ENCODE data around the gene NSMCE4A.

The NSMCE4A gene

GRCh38 chr10:122021379-122021778 is 46.4 kb upstream of the NSMCE4A start:
- H3K36me3 ChIP-seq (replicated peaks; ENCODE audit: insufficient read depth, low read length) = no peaks in the 10 kb centered on the region
- no peak overlapping the region for H3K4me3 ChIP-seq (ENCODE audit: low read length)
- no peak overlapping the region for H3K27ac ChIP-seq (ENCODE audit: low read length)
- no peaks in the 10 kb centered on the region for H3K79me2 ChIP-seq (ENCODE audit: low read length)
- no peak for DNase-seq
- no peak overlapping the region for H3K9ac ChIP-seq (ENCODE audit: low read length)
- peaks cover 6% of the 10 kb centered on the region for H3F3A ChIP-seq (ENCODE audit: insufficient read depth, low read length)
- no peak overlapping the region for H3K4me2 ChIP-seq (ENCODE audit: low read depth, low read length)
- 0 out of 2 replicates have a peak, but pooled peaks cover 3% of the 10 kb centered on the region for H3K4me1 ChIP-seq (ENCODE audit: low read length)
- no peaks in the 10 kb centered on the region for H3K9me2 ChIP-seq (replicated peaks; ENCODE audit: insufficient read depth, low read length)
- no peaks in the 10 kb centered on the region for H4K20me1 ChIP-seq (ENCODE audit: insufficient read depth, low read length)
- H3K27me3 ChIP-seq (replicated peaks; ENCODE audit: insufficient read depth, low read length) = no peaks in the 10 kb centered on the region
- no peak for TF ChIP-seq EZH2 (optimal IDR thresholded peaks at IDR 0.05; ENCODE audit: low read depth, low read length)
- TF ChIP-seq EZH2phosphoT487 (IDR thresholded peaks at IDR 0.05; ENCODE audit: low read length) = no peak
- TF ChIP-seq, protein P1, sequence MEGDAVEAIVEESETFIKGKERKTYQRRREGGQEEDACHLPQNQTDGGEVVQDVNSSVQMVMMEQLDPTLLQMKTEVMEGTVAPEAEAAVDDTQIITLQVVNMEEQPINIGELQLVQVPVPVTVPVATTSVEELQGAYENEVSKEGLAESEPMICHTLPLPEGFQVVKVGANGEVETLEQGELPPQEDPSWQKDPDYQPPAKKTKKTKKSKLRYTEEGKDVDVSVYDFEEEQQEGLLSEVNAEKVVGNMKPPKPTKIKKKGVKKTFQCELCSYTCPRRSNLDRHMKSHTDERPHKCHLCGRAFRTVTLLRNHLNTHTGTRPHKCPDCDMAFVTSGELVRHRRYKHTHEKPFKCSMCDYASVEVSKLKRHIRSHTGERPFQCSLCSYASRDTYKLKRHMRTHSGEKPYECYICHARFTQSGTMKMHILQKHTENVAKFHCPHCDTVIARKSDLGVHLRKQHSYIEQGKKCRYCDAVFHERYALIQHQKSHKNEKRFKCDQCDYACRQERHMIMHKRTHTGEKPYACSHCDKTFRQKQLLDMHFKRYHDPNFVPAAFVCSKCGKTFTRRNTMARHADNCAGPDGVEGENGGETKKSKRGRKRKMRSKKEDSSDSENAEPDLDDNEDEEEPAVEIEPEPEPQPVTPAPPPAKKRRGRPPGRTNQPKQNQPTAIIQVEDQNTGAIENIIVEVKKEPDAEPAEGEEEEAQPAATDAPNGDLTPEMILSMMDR (IDR thresholded peaks at IDR 0.05; ENCODE audit: low read length) = no peak
- no peaks in the 10 kb centered on the region for H3K9me3 ChIP-seq (replicated peaks; ENCODE audit: insufficient read depth, low read length)
- no peak overlapping the region for H2AFZ ChIP-seq (ENCODE audit: low read length)

DNA sequence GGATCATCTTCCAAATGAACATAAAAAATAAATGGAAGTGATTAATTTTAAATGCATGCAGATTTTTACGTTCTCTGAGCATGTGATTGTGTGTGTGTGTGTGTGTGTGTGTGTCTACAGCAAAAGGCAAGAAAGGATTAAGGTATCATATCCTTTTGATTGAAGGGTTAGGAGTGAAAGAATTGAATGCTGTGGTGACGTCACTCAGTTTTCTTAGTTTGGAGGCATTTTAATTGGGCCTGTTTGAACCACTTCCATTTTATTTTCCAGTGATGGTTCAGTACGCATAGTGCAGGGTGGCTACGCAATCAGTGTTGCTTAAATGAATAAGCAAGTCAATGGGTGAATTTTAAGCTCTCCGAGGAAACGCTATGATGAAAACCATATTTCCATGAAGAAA is 45.2 kb upstream of the NSMCE4A start:
- no peak overlapping the region for H2AFZ ChIP-seq (ENCODE audit: low read length)
- no peaks in the 10 kb centered on the region for H3K36me3 ChIP-seq (replicated peaks; ENCODE audit: insufficient read depth, low read length)
- no peak overlapping the region for H3K4me3 ChIP-seq (ENCODE audit: low read length)
- H3K9ac ChIP-seq (ENCODE audit: low read length) = no peak overlapping the region
- peaks cover 6% of the 10 kb centered on the region for H3F3A ChIP-seq (ENCODE audit: insufficient read depth, low read length)
- no peaks in the 10 kb centered on the region for H3K79me2 ChIP-seq (ENCODE audit: low read length)
- no peaks in the 10 kb centered on the region for H3K9me3 ChIP-seq (replicated peaks; ENCODE audit: insufficient read depth, low read length)
- no peak overlapping the region for H3K27ac ChIP-seq (ENCODE audit: low read length)
- H3K4me2 ChIP-seq (ENCODE audit: low read depth, low read length) = peak overlapping the region; percentile 83; the same call in 1 of the 2 replicates
- DNase-seq = no peak
- 0 out of 2 replicates have a peak, but pooled peaks cover 3% of the 10 kb centered on the region for H3K4me1 ChIP-seq (ENCODE audit: low read length)
- no peaks in the 10 kb centered on the region for H3K9me2 ChIP-seq (replicated peaks; ENCODE audit: insufficient read depth, low read length)
- TF ChIP-seq, protein P1 (IDR thresholded peaks at IDR 0.05; ENCODE audit: low read length) = no peak
- TF ChIP-seq EZH2phosphoT487 (IDR thresholded peaks at IDR 0.05; ENCODE audit: low read length) = no peak
- no peak for TF ChIP-seq EZH2 (optimal IDR thresholded peaks at IDR 0.05; ENCODE audit: low read depth, low read length)
- no peaks in the 10 kb centered on the region for H4K20me1 ChIP-seq (ENCODE audit: insufficient read depth, low read length)
- no peaks in the 10 kb centered on the region for H3K27me3 ChIP-seq (replicated peaks; ENCODE audit: insufficient read depth, low read length)

DNA sequence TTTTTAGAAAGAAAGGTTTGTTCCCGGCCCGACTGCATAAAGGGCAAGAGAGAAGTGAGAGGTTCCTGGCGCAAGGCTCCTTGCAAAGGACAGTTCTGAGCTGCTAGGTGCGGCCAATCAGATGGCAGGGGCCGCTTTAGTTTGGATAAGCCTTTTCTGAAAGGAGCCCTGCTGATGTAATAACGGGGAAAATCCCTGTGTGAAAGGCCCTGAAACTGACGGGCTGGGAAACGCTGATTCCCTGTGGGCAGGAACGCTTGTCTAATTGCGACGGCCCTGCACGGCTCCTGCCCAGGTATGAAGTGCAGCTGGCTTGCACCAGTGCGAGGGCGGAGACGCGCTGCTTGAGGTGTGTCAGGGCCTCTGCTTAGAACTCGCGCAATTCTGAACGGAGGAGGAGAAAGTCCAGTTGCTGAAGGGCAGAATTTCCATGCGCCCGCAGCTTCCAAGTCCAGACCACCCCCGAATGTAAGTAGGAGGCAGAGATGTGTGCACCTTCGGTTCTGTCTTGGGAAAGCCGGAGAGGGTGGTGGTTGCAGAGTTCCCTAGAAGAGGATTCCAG is 44.5 kb upstream of the NSMCE4A start:
- H2AFZ ChIP-seq (ENCODE audit: low read length) = peak overlapping the region; percentile 84
- no peaks in the 10 kb centered on the region for H3K36me3 ChIP-seq (replicated peaks; ENCODE audit: insufficient read depth, low read length)
- H3K27ac ChIP-seq (ENCODE audit: low read length) = peak overlapping the region; percentile 52; the same call in 1 of the 2 replicates
- DNase-seq = peak; percentile 49
- 0 out of 2 replicates have a peak, but pooled peaks cover 3% of the 10 kb centered on the region for H3K4me1 ChIP-seq (ENCODE audit: low read length)
- no peaks in the 10 kb centered on the region for H3K27me3 ChIP-seq (replicated peaks; ENCODE audit: insufficient read depth, low read length)
- peak overlapping the region; percentile 83 for H3K4me2 ChIP-seq (ENCODE audit: low read depth, low read length)
- peak overlapping the region; percentile 44; the same call in 1 of the 2 replicates for H3K9ac ChIP-seq (ENCODE audit: low read length)
- TF ChIP-seq, protein P1 (IDR thresholded peaks at IDR 0.05; ENCODE audit: low read length) = no peak
- TF ChIP-seq EZH2 (optimal IDR thresholded peaks at IDR 0.05; ENCODE audit: low read depth, low read length) = no peak
- TF ChIP-seq EZH2phosphoT487 (IDR thresholded peaks at IDR 0.05; ENCODE audit: low read length) = no peak
- H3K79me2 ChIP-seq (ENCODE audit: low read length) = no peaks in the 10 kb centered on the region
- H3K4me3 ChIP-seq (ENCODE audit: low read length) = peak overlapping the region; percentile 58
- H3K9me2 ChIP-seq (replicated peaks; ENCODE audit: insufficient read depth, low read length) = no peaks in the 10 kb centered on the region
- peaks cover 6% of the 10 kb centered on the region for H3F3A ChIP-seq (ENCODE audit: insufficient read depth, low read length)
- no peaks in the 10 kb centered on the region for H3K9me3 ChIP-seq (replicated peaks; ENCODE audit: insufficient read depth, low read length)
- H4K20me1 ChIP-seq (ENCODE audit: insufficient read depth, low read length) = no peaks in the 10 kb centered on the region
